Gastroesophageal sphincter (tissue), 4 donors: ENCODE data around the gene LDAH. TPM values are rescaled to one million over a fixed set of nuclear protein-coding genes. Genes with fewer than 3 reads are reported as not detected.

ENCODE experiments used
- ATAC-seq: fragments of 150-250 bp; one replicate; pipeline ENCODE4 v1.9.1; 2016; ENCODE audit warnings: mild to moderate bottlenecking, moderate library complexity
- H3K27ac ChIP-seq, 4 donors: fragments of 200-600 bp; sonication (generic) in 3 of 4; 1 replicate in 3 of 4; 2 replicates in 1 of 4; pipeline ENCODE4 v1.5.1; 2016 to 2019
- H3K27me3 ChIP-seq: fragments of 200-600 bp; sonication (generic); one replicate; pipeline ENCODE4 v1.5.1; 2019
- H3K36me3 ChIP-seq, 2 donors: fragments of 200-600 bp; sonication (generic); one replicate each; pipeline ENCODE4 v1.5.1; 2019; ENCODE audit warnings: control low read depth in 1 of 2
- H3K4me1 ChIP-seq, 3 donors: fragments of 200-600 bp; sonication (generic); 1 replicate in 2 of 3; 2 replicates in 1 of 3; pipeline ENCODE4 v1.5.1; 2016 to 2019; ENCODE audit warnings: control low read depth in 2 of 3
- H3K4me3 ChIP-seq, 2 donors: fragments of 200-600 bp; sonication (generic); one replicate each; pipeline ENCODE4 v1.5.1; 2019; ENCODE audit warnings: mild to moderate bottlenecking in 1 of 2, moderate library complexity in 1 of 2
- H3K9me3 ChIP-seq, 3 donors: fragments of 200-600 bp; sonication (generic); one replicate each; pipeline ENCODE4 v1.5.1; 2017 to 2019; ENCODE audit warnings: control low read depth in 2 of 3
- EP300 ChIP-seq: sonication (generic); formaldehyde crosslinking; IDR thresholded peaks from one replicate; pipeline ENCODE4 v1.6.1; 2017; ENCODE audit warnings: antibody characterized with exemption, mild to moderate bottlenecking
- POLR2A ChIP-seq, 2 donors: fragments of 450-650 bp; IDR thresholded peaks; one replicate each; pipeline ENCODE4 v1.6.1; 2017; ENCODE audit warnings: antibody characterized with exemption in 2 of 2, mild to moderate bottlenecking in 2 of 2, moderate library complexity in 1 of 2
- POLR2AphosphoS5 ChIP-seq: sonication (generic); formaldehyde crosslinking; IDR thresholded peaks from one replicate; pipeline ENCODE4 v1.6.1; 2017; ENCODE audit warnings: antibody characterized with exemption
- WGBS, 2 donors: methylation state at CpG; one replicate each; pipeline ENCODE4 v1.1.5; 2018; ENCODE audit warnings: low coverage in 1 of 2; 5-methylcytosine and 5-hydroxymethylcytosine counted together
- total RNA-seq, 4 donors: library from RNA; depleted of rRNA; stranded (reverse); fragments of >200 nt; gene quantifications; one replicate each; pipeline ENCODE4 v1.1.0, GENCODE V29; 2016
- TF ChIP-seq, protein P1 (sequence below), 4 experiments: fragments of 200-600 bp in 2 of 4; fragments of 450-650 bp in 2 of 4; sonication (generic) in 1 of 4; IDR thresholded peaks; one replicate each; pipeline ENCODE4 v1.5.1; 2017 to 2019; ENCODE audit warnings: antibody characterized with exemption in 4 of 4, mild to moderate bottlenecking in 2 of 4, moderate library complexity in 2 of 4

The LDAH gene
- total RNA-seq, 4 donors from 2014 or later: 10.5 to 19.0 (median 14.5) TPM

DNA sequence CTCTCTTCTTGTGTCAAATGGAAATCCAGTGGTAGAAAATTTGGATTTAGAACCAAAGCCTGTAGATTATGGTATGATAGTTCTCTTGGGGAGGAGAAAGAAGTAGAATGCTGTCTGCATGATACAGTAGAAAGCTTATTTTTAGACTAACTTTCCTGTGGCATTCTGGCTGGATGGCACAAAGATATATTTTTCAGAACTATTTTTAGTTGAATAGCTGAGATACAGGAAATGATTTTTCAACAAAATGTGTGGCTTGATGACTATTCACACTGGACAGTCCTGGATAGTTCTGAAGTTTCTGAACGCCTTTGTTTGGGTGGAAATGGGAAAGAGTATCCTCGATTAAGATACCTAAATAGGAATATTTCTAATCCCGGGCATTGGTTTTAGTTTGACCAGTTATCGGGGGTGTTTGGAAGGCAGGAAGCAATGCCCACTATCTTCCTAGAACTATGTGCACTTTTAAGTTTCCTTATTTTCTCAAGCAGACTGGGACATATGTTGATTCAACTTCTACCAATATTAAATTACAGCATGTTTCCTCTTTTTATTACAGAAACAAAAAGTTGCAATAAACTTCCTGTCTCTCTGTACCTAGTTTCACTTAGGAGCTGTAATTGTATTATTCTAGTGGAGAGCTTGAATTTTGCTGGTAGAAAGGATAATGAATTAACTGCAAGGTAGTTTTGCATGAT, 123.8 kb downstream of the LDAH start:
- Histone ChIP-seq H3K9me3 (no peaks in the 10 kb centered on the region), H3K27ac (no peak overlapping the region), H3K36me3 (peaks cover 0 to 23% of the 10 kb centered on the region in 2 donors), H3K4me3 (no peak overlapping the region), H3K27me3 (no peaks in the 10 kb centered on the region), H3K4me1 (peaks cover 0 to 16% (median 0%) of the 10 kb centered on the region in 3 donors)
- ATAC-seq: no peak
- 38 to 67% methylated on average over 4 of the region's 4 CpGs for WGBS, 2 donors
- TF ChIP-seq POLR2AphosphoS5 (no peak), POLR2A (IDR thresholded peaks at IDR 0.05) (no peak), EP300 (no peak)
- TF ChIP-seq, protein P1, sequence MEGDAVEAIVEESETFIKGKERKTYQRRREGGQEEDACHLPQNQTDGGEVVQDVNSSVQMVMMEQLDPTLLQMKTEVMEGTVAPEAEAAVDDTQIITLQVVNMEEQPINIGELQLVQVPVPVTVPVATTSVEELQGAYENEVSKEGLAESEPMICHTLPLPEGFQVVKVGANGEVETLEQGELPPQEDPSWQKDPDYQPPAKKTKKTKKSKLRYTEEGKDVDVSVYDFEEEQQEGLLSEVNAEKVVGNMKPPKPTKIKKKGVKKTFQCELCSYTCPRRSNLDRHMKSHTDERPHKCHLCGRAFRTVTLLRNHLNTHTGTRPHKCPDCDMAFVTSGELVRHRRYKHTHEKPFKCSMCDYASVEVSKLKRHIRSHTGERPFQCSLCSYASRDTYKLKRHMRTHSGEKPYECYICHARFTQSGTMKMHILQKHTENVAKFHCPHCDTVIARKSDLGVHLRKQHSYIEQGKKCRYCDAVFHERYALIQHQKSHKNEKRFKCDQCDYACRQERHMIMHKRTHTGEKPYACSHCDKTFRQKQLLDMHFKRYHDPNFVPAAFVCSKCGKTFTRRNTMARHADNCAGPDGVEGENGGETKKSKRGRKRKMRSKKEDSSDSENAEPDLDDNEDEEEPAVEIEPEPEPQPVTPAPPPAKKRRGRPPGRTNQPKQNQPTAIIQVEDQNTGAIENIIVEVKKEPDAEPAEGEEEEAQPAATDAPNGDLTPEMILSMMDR (IDR thresholded peaks at IDR 0.05): no peak

DNA sequence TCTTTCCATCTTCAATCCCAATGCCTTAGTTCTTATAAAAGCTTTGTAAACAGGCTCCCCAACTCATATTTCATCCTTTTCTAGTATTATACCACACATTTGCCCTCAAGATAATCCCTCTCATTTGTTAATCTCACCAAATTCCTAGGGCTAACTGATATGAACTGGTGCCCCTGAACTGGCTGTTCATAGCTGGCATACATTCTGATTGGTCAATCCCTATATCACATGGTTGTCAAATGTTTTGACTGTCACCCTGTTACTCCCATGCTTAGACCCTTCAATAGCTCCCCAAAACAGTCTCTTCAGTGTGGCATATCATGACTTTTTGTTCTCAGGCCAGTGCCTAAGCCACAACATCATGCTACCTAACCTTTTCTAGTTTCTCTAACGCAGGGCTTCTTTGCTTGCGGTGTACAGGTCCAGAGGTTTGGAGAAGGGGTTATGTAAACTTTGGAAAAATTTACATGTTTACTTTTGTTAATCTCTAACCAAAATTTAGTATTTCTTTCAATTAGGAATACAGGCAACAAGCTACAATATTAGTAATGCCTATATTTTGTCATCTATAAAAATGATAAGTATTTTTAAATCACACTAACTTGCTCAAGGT, 125.5 kb downstream of the LDAH start:
- Histone ChIP-seq H3K36me3 (peaks cover 0 to 40% of the 10 kb centered on the region in 2 donors), H3K9me3 (no peaks in the 10 kb centered on the region), H3K27me3 (no peaks in the 10 kb centered on the region), H3K27ac (no peak overlapping the region), H3K4me3 (no peak overlapping the region), H3K4me1 (peaks cover 0 to 16% (median 0%) of the 10 kb centered on the region in 3 donors)
- 93 to 96% methylated on average over 2 of the region's 2 CpGs for WGBS, 2 donors
- TF ChIP-seq, protein P1 (IDR thresholded peaks at IDR 0.05): no peak
- TF ChIP-seq POLR2AphosphoS5 (no peak), EP300 (no peak), POLR2A (IDR thresholded peaks at IDR 0.05) (no peak)
- no peak for ATAC-seq

DNA sequence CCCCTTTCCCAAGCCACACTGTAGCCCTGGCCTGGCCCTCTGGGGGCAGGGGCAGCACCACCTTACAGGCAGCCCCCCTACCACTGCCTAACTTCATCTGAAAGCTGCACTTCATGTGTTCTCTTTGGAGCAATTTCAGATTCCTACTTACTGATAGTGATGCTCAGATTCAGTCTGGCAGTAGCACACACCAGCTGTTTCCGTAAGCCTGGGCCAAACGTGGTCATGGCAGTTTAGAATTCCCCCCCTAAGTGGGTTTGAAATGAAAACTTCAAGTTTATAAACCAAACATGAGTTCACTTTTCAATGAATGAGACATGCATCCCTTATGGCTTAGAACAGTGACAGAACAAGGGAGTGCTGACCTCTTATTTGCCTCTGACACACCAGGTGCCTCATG, 126.5 kb downstream of the LDAH start:
- no peaks in the 10 kb centered on the region for H3K27me3 ChIP-seq
- WGBS, 2 donors: no CpG with 5 or more reads among the region's 2 CpGs
- ATAC-seq: no peak

DNA sequence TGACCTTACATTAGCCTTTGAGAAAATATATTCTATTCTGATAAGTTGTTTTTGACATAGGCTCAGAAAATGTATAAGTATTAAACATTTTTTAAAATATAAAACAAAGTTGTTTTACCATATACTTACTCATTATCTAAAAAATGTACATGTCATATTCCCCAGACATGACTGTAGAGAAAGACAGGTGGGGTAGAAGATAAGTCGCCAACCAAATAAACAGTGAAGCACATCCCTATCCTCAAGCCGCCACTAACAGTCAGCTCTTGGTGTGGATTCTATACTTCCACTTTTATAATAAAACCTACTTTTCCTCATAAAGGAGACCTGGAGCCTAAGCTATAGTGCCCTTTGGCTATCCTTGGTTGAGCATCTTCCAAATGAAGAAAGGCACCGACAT, 129.6 kb downstream of the LDAH start:
- WGBS, 2 donors: 81 to 97% methylated on average over 3 of the region's 3 CpGs
- no peak for TF ChIP-seq EP300
- no peak for TF ChIP-seq POLR2A (IDR thresholded peaks at IDR 0.05)
- no peak for TF ChIP-seq POLR2AphosphoS5
- TF ChIP-seq, protein P1 (IDR thresholded peaks at IDR 0.05): no peak

More for the DNA sequence above, 126.5 kb downstream of the LDAH start:
- Histone ChIP-seq H3K27ac (no peak overlapping the region), H3K36me3 (peaks cover 0 to 40% of the 10 kb centered on the region in 2 donors), H3K9me3 (no peaks in the 10 kb centered on the region), H3K4me1 (peaks cover 0 to 16% (median 0%) of the 10 kb centered on the region in 3 donors), H3K4me3 (no peak overlapping the region)
- TF ChIP-seq POLR2AphosphoS5: no peak
- TF ChIP-seq, protein P1 (IDR thresholded peaks at IDR 0.05): no peak
- no peak for TF ChIP-seq EP300
- TF ChIP-seq POLR2A (IDR thresholded peaks at IDR 0.05): no peak

More for the DNA sequence above, 129.6 kb downstream of the LDAH start:
- H3K27ac ChIP-seq: no peak overlapping the region
- H3K27me3 ChIP-seq: no peaks in the 10 kb centered on the region
- H3K4me1 ChIP-seq: peaks cover 0 to under 1% (median 0%) of the 10 kb centered on the region in 3 donors
- no peak overlapping the region for H3K4me3 ChIP-seq
- no peak for ATAC-seq
- peaks cover 0 to 41% of the 10 kb centered on the region in 2 donors for H3K36me3 ChIP-seq
- H3K9me3 ChIP-seq: no peaks in the 10 kb centered on the region
